HG02588 (cell line): ENCODE results near the gene FAM25A.

Experiments
- ATAC-seq: cut with Tn5 transposase; IDR thresholded peaks from one replicate; pipeline ENCODE4 v1.9.1; 2021; ENCODE audit warnings: mild to moderate bottlenecking, moderate library complexity; ENCODE audit not compliant: unreplicated experiment

The FAM25A gene

DNA sequence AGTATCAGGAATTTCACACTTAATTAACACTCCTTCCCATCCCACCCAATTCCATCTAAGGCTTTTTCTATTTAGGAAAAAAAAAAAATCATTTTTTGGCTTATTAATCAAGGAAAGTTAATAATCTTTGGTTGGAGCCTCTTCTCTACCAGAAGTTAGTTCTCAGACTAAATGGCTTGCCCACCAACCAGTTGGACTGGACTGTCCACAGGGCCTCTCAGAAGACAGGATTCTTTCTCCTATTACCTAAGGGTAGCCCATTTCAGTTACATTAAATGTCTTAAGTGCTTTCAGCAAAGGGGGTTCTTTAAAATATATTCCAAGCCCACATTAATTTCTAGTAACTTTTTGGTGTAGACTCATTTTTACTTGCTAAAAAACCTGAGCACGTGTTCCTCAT lies 39.3 kb downstream of the FAM25A start:
- no peak for ATAC-seq

GRCh38 chr10:87060280-87060928 lies 40.3 kb downstream of the FAM25A start:
- no peak for ATAC-seq

GRCh38 chr10:87064651-87065050 lies 44.6 kb downstream of the FAM25A start:
- no peak for ATAC-seq

DNA sequence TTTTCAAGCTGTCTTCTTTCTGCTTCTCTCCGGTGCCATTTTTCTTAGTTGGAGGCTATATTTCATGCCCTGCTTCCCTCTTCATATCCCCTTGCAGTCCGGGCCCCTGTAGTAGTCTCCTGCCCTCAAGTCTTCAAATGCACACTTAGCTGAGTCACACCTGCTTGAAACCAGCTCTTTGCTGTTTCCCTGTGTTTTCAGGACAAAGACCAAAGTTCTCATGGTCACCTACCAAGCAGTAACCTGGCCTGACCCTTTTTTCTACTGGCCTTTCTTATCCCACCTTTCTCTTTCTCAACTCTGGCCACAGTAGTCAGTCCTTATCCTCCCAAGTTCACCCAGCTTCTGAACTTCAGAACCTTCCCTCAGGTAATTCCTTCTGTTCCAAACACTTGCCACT lies 46.1 kb downstream of the FAM25A start:
- ATAC-seq: no peak

- no peak for ATAC-seq
Observed at GRCh38 chr10:87066865-87067264, 46.8 kb downstream of the FAM25A start.

- no peak for ATAC-seq
Observed at GRCh38 chr10:87068281-87068680, 48.2 kb downstream of the FAM25A start.

GRCh38 chr10:87072449-87072848 lies 52.4 kb downstream of the FAM25A start:
- no peak for ATAC-seq
